CD14-positive monocyte (primary cell): ENCODE data around the gene SNAI3. TPM values are rescaled to one million over a fixed set of nuclear protein-coding genes. Genes with fewer than 3 reads are reported as not detected.

Experiments
- DNase-seq, 3 donors: peaks; one replicate each; pipeline ENCODE4 v3.0.0-alpha.2; 2011 to 2022
- H2AFZ ChIP-seq: 2 replicates; pipeline ENCODE4 v1.6.0; 2012; ENCODE audit warnings: mild to moderate bottlenecking, low read depth, low read length, inconsistent platforms; ENCODE audit not compliant: insufficient read depth, poor library complexity, severe bottlenecking
- H3K27ac ChIP-seq, 2 donors: 1 replicate in 1 of 2; 2 replicates in 1 of 2; pipeline ENCODE4 v1.5.1; 2012 to 2013; ENCODE audit warnings: low read length in 2 of 2, control low read depth in 1 of 2, inconsistent platforms in 1 of 2, low read depth in 1 of 2, mild to moderate bottlenecking in 1 of 2
- H3K27me3 ChIP-seq, 2 donors: one replicate each; pipeline versions ENCODE4 v1.6.0 to v1.6.1; 2011 to 2013; ENCODE audit warnings: low read length in 2 of 2; ENCODE audit not compliant: control insufficient read depth in 2 of 2, insufficient read depth in 2 of 2
- H3K36me3 ChIP-seq, 2 donors: replicated peaks in 1 of 2; 1 replicate in 1 of 2; 2 replicates in 1 of 2; pipeline versions ENCODE4 v1.5.1 to v1.6.1; 2012 to 2013; ENCODE audit warnings: low read length in 2 of 2, control low read depth in 1 of 2, inconsistent platforms in 1 of 2, mild to moderate bottlenecking in 1 of 2; ENCODE audit not compliant: insufficient read depth in 2 of 2, control insufficient read depth in 1 of 2
- H3K4me1 ChIP-seq, 2 donors: 1 replicate in 1 of 2; 2 replicates in 1 of 2; pipeline versions ENCODE4 v1.5.1 to v1.6.1; 2012 to 2013; ENCODE audit warnings: low read length in 2 of 2, control low read depth in 1 of 2, inconsistent platforms in 1 of 2, mild to moderate bottlenecking in 1 of 2, moderate library complexity in 1 of 2; ENCODE audit not compliant: insufficient read depth in 2 of 2, control insufficient read depth in 1 of 2
- H3K4me2 ChIP-seq: replicated peaks from 2 replicates; pipeline ENCODE3; 2012; ENCODE audit warnings: low read length, moderate library complexity, mild to moderate bottlenecking; ENCODE audit not compliant: poor library complexity, severe bottlenecking; ENCODE audit errors: extremely low read depth
- H3K4me3 ChIP-seq, 3 experiments: fragments of 200-600 bp in 1 of 3; sonication (generic) in 1 of 3; replicated peaks in 1 of 3; 1 replicate in 2 of 3; 2 replicates in 1 of 3; pipeline ENCODE4 v1.5.1; 2011 to 2013; ENCODE audit warnings: low read length in 3 of 3, mild to moderate bottlenecking in 3 of 3, control low read depth in 2 of 3, low read depth in 2 of 3, inconsistent platforms in 1 of 3, moderate library complexity in 1 of 3
- H3K79me2 ChIP-seq: 2 replicates; pipeline ENCODE4 v1.6.0; 2012; ENCODE audit warnings: mild to moderate bottlenecking, control low read depth, inconsistent platforms, low read length, moderate library complexity; ENCODE audit not compliant: insufficient read depth
- H3K9ac ChIP-seq: 2 replicates; pipeline ENCODE4 v1.6.0; 2017; ENCODE audit warnings: low read length, mild to moderate bottlenecking; ENCODE audit not compliant: insufficient read depth, poor library complexity, severe bottlenecking
- H3K9me3 ChIP-seq, 2 donors: replicated peaks in 1 of 2; 1 replicate in 1 of 2; 2 replicates in 1 of 2; pipeline versions ENCODE4 v1.5.1 to v1.6.1; 2012 to 2013; ENCODE audit warnings: low read length in 2 of 2, control low read depth in 1 of 2; ENCODE audit not compliant: control insufficient read depth in 1 of 2, insufficient read depth in 1 of 2
- H4K20me1 ChIP-seq: 2 replicates; pipeline ENCODE4 v1.6.0; 2012; ENCODE audit warnings: mild to moderate bottlenecking, low read length, control low read depth, moderate library complexity; ENCODE audit not compliant: insufficient read depth
- H3K27ac Mint-ChIP-seq, 7 donors: one replicate each; pipeline ENCODE4 v1.8.0; 2020; ENCODE audit warnings: mild to moderate bottlenecking in 7 of 7, mixed read lengths in 7 of 7, moderate library complexity in 6 of 7, inconsistent platforms in 2 of 7
- H3K27me3 Mint-ChIP-seq, 3 donors: one replicate each; pipeline ENCODE4 v1.8.0; 2021 to 2022; ENCODE audit warnings: low read depth in 3 of 3, mild to moderate bottlenecking in 3 of 3, mixed read lengths in 3 of 3, moderate library complexity in 3 of 3, inconsistent platforms in 1 of 3
- H3K36me3 Mint-ChIP-seq, 2 donors: one replicate each; pipeline ENCODE4 v1.8.0; 2020; ENCODE audit warnings: mixed read lengths in 2 of 2, inconsistent platforms in 1 of 2, mild to moderate bottlenecking in 1 of 2
- H3K4me1 Mint-ChIP-seq: one replicate; pipeline ENCODE4 v1.8.0; 2020; ENCODE audit warnings: mild to moderate bottlenecking, mixed read lengths
- H3K4me3 Mint-ChIP-seq, 2 donors: one replicate each; pipeline ENCODE4 v1.8.0; 2020; ENCODE audit warnings: mild to moderate bottlenecking in 2 of 2, mixed read lengths in 2 of 2, moderate library complexity in 1 of 2
- H3K9me3 Mint-ChIP-seq, 7 donors: one replicate each; pipeline ENCODE4 v1.8.0; 2020 to 2022; ENCODE audit warnings: mixed read lengths in 7 of 7, mild to moderate bottlenecking in 6 of 7, moderate library complexity in 6 of 7, inconsistent platforms in 2 of 7
- CTCF ChIP-seq: fragments of 200-600 bp; IDR thresholded peaks from one replicate; pipeline ENCODE4 v1.8.0; 2022; ENCODE audit warnings: antibody characterized with exemption, mild to moderate bottlenecking
- WGBS: methylation state at CpG from one replicate; pipeline ENCODE4 v1.1.5; 2013; ENCODE audit warnings: missing lambda C conversion rate; ENCODE audit not compliant: insufficient coverage; 5-methylcytosine and 5-hydroxymethylcytosine counted together
- intact Hi-C, 2 donors: fragments of 100-400 bp; cut with micrococcal nuclease; formaldehyde crosslinking; loops; one replicate each; pipeline versions ENCODE4 v1.15.0 to v1.15.1; 2023
- polyA plus RNA-seq, 3 donors: library from polyadenylated mRNA; depleted of rRNA in 1 of 3; unstranded in 2 of 3; stranded (reverse) in 1 of 3; fragments of 300-500 nt in 2 of 3; fragments of >200 nt in 1 of 3; fragmentation: Illumina TruSeq in 2 of 3; gene quantifications; 1 replicate in 2 of 3; 2 replicates in 1 of 3; pipeline ENCODE4 v1.2.3, GENCODE V29; 2012 to 2021

The SNAI3 gene
- polyA plus RNA-seq, 3 donors: 4.2 to 6.4 (median 5.3) TPM

- Histone ChIP-seq H3K27me3 (no peaks in the 10 kb centered on the region), H3K4me2 (no peak overlapping the region), H2AFZ (no peak overlapping the region), H3K9me3 (no peaks in the 10 kb centered on the region), H3K4me1 (no peaks in the 10 kb centered on the region), H3K36me3 (peaks cover 82 to 88% of the 10 kb centered on the region in 2 donors), H4K20me1 (peaks cover 71% of the 10 kb centered on the region), H3K4me3 (no peak overlapping the region), H3K9ac (no peak overlapping the region), H3K79me2 (peaks cover 3% of the 10 kb centered on the region), H3K27ac (no peak overlapping the region)
- Mint-ChIP-seq H3K9me3 (no peaks in the 10 kb centered on the region), H3K4me1 (no peaks in the 10 kb centered on the region), H3K27ac (peak overlapping the region in 1 of 7 donors; percentile 5), H3K4me3 (no peak overlapping the region), H3K36me3 (peaks cover 60 to 80% of the 10 kb centered on the region in 2 donors), H3K27me3 (peaks cover 0 to 1% (median 0%) of the 10 kb centered on the region in 3 donors)
- DNase-seq: no peak
- TF ChIP-seq CTCF: no peak
- WGBS: 96% methylated on average over 30 of the region's 31 CpGs
- intact Hi-C loops: no loop called here
Measured at GRCh38 chr16:88724855-88725555, 38.7 kb upstream of the SNAI3 start.

- peaks cover 89 to 94% of the 10 kb centered on the region in 2 donors for H3K36me3 ChIP-seq
- H3K4me2 ChIP-seq: no peak overlapping the region
- no peak for DNase-seq
- H3K27me3 Mint-ChIP-seq: no peaks in the 10 kb centered on the region
- no peaks in the 10 kb centered on the region for H3K9me3 Mint-ChIP-seq
- intact Hi-C loops: no loop called here
- no peak for TF ChIP-seq CTCF
- no peaks in the 10 kb centered on the region for H3K27me3 ChIP-seq
- 82% methylated on average over 9 of the region's 17 CpGs for WGBS
- peaks cover 67 to 87% of the 10 kb centered on the region in 2 donors for H3K36me3 Mint-ChIP-seq
- H2AFZ ChIP-seq: no peak overlapping the region
- no peak overlapping the region for H3K4me3 Mint-ChIP-seq
- no peaks in the 10 kb centered on the region for H3K79me2 ChIP-seq
- peaks cover 78% of the 10 kb centered on the region for H4K20me1 ChIP-seq
- no peaks in the 10 kb centered on the region for H3K9me3 ChIP-seq
- no peak overlapping the region for H3K27ac ChIP-seq
- no peak overlapping the region for H3K4me3 ChIP-seq
- H3K9ac ChIP-seq: no peak overlapping the region
- peak overlapping the region in 1 of 7 donors; percentile 10 for H3K27ac Mint-ChIP-seq
- H3K4me1 Mint-ChIP-seq: no peaks in the 10 kb centered on the region
- no peaks in the 10 kb centered on the region for H3K4me1 ChIP-seq
Measured at GRCh38 chr16:88723911-88724310, 37.6 kb upstream of the SNAI3 start.
